Measurements from ENCODE around the gene ENOX1.
A peak's percentile ranks its signal among the peaks of the same experiment; 100 is the strongest.

The ENOX1 gene

GRCh38 chr13:43787518-43787891 is 733 bp upstream of the ENOX1 start:
- peak overlapping the region; percentile 64 for H3K4me3 ChIP-seq (ENCODE audit: control insufficient read depth, low read depth, low read length)
- DNase-seq (ENCODE audit: low read depth), result no peak
- no peak for TF ChIP-seq CTCF (conservative IDR thresholded peaks at IDR 0.05; ENCODE audit: control insufficient read depth, insufficient read depth, low read depth, low read length)

GRCh38 chr13:43786472-43786765 is 353 bp downstream of the ENOX1 start:
- H3K4me3 ChIP-seq (ENCODE audit: control insufficient read depth, low read depth, low read length), result peak overlapping the region; percentile 64
- no peak for DNase-seq (ENCODE audit: low read depth)
- TF ChIP-seq CTCF (conservative IDR thresholded peaks at IDR 0.05; ENCODE audit: control insufficient read depth, insufficient read depth, low read depth, low read length), result no peak

- H3K4me3 ChIP-seq (ENCODE audit: control insufficient read depth, low read depth, low read length), result peak overlapping the region; percentile 64
- TF ChIP-seq CTCF (conservative IDR thresholded peaks at IDR 0.05; ENCODE audit: control insufficient read depth, insufficient read depth, low read depth, low read length), result no peak
- DNase-seq (ENCODE audit: low read depth), result peak; percentile 78
These were observed 911 bp downstream of the ENOX1 start for GRCh38 chr13:43785650-43786471.

GRCh38 chr13:43785261-43785649 is 1.5 kb downstream of the ENOX1 start:
- no peak for TF ChIP-seq CTCF (conservative IDR thresholded peaks at IDR 0.05; ENCODE audit: control insufficient read depth, insufficient read depth, low read depth, low read length)
- no peak for DNase-seq (ENCODE audit: low read depth)
- H3K4me3 ChIP-seq (ENCODE audit: control insufficient read depth, low read depth, low read length), result peak overlapping the region; percentile 64

GRCh38 chr13:43784496-43784895 is 2.3 kb downstream of the ENOX1 start:
- no peak overlapping the region for H3K4me3 ChIP-seq (ENCODE audit: control insufficient read depth, low read depth, low read length)
- peak; percentile 80 for DNase-seq (ENCODE audit: low read depth)
- no peak for TF ChIP-seq CTCF (conservative IDR thresholded peaks at IDR 0.05; ENCODE audit: control insufficient read depth, insufficient read depth, low read depth, low read length)

GRCh38 chr13:43783820-43784219 is 3.0 kb downstream of the ENOX1 start:
- DNase-seq (ENCODE audit: low read depth), result peak; percentile 75
- TF ChIP-seq CTCF (conservative IDR thresholded peaks at IDR 0.05; ENCODE audit: control insufficient read depth, insufficient read depth, low read depth, low read length), result no peak
- no peak overlapping the region for H3K4me3 ChIP-seq (ENCODE audit: control insufficient read depth, low read depth, low read length)

- no peak overlapping the region for H3K4me3 ChIP-seq (ENCODE audit: control insufficient read depth, low read depth, low read length)
- no peak for TF ChIP-seq CTCF (conservative IDR thresholded peaks at IDR 0.05; ENCODE audit: control insufficient read depth, insufficient read depth, low read depth, low read length)
- DNase-seq (ENCODE audit: low read depth), result peak; percentile 25
These were observed 4.1 kb downstream of the ENOX1 start for GRCh38 chr13:43782686-43783085.

All from fibroblast of mammary gland (primary cell).